ENCODE results near the gene TSC22D2.
A peak's percentile ranks its signal among the peaks of the same experiment; 100 is the strongest.

TSC22D2 gene

DNA sequence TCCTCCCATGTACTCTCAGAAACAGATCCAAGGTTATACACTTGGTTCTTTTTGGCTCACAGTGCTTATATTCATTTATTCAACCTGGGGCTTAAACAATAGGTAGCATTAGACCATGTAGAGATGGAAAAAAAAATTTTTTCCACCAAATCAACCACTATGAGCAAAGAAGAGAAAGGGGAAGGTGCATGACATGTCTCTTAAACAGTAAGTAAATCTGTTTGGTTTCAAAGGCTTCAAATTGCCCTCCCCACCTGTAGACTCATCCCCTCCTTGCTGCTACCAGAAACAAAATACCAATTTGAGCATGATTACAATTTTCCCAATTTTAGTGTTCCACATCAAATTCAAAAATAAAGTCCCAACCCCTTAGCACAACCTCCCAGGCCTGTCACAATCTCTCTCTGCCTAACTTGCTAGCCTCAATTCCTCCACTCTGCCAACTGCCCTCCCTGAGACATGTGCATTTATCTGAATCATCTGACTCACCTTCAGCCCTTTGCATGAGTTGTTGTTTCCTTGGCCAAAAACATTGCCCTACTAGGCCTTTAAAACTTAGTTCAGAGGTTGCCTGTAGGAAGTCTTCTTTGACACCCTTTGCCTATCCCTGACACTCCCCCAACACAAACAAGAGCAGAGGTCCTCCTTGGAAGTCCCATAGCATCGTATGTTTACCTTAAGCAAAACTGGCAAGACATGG, 30.3 kb upstream of the TSC22D2 start:
- POLR2A ChIA-PET, result no interaction called here
- CTCF ChIA-PET, result no interaction called here
- no peak for TF ChIP-seq TARDBP (IDR thresholded peaks at IDR 0.05)
- TF ChIP-seq SUZ12 (IDR thresholded peaks at IDR 0.05), result no peak
- no peak for TF ChIP-seq CTBP1 (IDR thresholded peaks at IDR 0.05; ENCODE audit: borderline replicate concordance)
- no peak for TF ChIP-seq L3MBTL2 (conservative IDR thresholded peaks at IDR 0.05)
- no peak for TF ChIP-seq LEF1 (IDR thresholded peaks at IDR 0.05; ENCODE audit: borderline replicate concordance)
- TF ChIP-seq BHLHE40 (IDR thresholded peaks at IDR 0.05; ENCODE audit: borderline replicate concordance), result no peak
- TF ChIP-seq FOXM1 (IDR thresholded peaks at IDR 0.05; ENCODE audit: borderline replicate concordance), result no peak
- DNase-seq (ENCODE audit: extremely low spot score), result no peak

DNA sequence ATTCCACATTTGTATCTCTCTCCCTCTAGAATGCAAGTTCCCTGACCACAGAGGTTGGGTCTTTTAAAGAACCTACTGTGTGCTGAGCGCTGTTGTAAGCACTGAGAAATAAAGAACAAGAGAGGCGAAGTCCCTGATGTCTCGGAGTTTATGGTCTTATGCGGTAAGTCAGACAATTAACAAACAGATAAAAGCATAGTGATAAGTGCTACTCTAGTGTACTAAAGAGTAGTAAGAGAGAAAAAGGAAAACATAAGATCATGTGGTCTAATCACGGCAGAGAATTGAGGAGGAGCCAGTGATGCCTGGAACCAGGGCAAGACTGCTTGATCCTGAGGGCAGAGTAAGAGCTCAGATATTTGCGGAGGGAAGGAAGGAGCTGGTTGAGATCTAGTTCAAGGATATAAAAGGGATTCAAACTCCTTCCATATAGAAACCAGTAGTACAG, 29.8 kb upstream of the TSC22D2 start:
- ChIA-PET POLR2A (no interaction called here), CTCF (no interaction called here)
- TF ChIP-seq BHLHE40 (IDR thresholded peaks at IDR 0.05; ENCODE audit: borderline replicate concordance) (no peak), HDGF (IDR thresholded peaks at IDR 0.05; ENCODE audit: borderline replicate concordance) (no peak), SUZ12 (IDR thresholded peaks at IDR 0.05) (no peak), FOXK2 (IDR thresholded peaks at IDR 0.05) (no peak), ELF4 (IDR thresholded peaks at IDR 0.05) (no peak), ARNT (IDR thresholded peaks at IDR 0.05) (no peak), LEF1 (IDR thresholded peaks at IDR 0.05; ENCODE audit: borderline replicate concordance) (no peak), FOXA1 (IDR thresholded peaks at IDR 0.05) (no peak), FOXM1 (IDR thresholded peaks at IDR 0.05; ENCODE audit: borderline replicate concordance) (no peak), NFRKB (IDR thresholded peaks at IDR 0.05) (no peak), CTBP1 (IDR thresholded peaks at IDR 0.05; ENCODE audit: borderline replicate concordance) (no peak), SP1 (IDR thresholded peaks at IDR 0.05) (no peak), TARDBP (IDR thresholded peaks at IDR 0.05) (no peak), L3MBTL2 (conservative IDR thresholded peaks at IDR 0.05) (no peak), ZNF384 (IDR thresholded peaks at IDR 0.05) (no peak)
- TF ChIP-seq, protein P1, sequence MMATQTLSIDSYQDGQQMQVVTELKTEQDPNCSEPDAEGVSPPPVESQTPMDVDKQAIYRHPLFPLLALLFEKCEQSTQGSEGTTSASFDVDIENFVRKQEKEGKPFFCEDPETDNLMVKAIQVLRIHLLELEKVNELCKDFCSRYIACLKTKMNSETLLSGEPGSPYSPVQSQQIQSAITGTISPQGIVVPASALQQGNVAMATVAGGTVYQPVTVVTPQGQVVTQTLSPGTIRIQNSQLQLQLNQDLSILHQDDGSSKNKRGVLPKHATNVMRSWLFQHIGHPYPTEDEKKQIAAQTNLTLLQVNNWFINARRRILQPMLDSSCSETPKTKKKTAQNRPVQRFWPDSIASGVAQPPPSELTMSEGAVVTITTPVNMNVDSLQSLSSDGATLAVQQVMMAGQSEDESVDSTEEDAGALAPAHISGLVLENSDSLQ (IDR thresholded peaks at IDR 0.05), result no peak
- DNase-seq (ENCODE audit: extremely low spot score), result no peak

DNA sequence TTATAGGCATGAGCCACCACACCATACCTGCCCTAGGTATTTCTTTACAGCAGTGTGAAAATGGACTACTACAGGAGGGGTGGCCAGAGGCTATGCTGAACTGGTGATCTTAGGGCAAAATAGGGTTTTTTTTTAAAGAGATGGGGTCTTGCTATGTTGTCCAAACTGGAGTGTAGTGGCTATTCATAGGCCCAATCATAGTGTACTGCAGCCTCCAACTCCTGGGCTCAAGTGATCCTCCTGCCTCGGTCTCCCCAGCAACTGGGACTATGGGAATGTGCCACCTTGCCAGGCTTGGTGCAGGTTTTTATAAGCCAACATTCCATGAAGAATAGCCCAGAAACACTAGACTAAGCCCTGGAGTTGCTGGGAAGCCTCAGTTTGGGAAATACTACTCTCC, 28.6 kb upstream of the TSC22D2 start:
- DNase-seq (ENCODE audit: extremely low spot score), result no peak
- ChIA-PET POLR2A (no interaction called here), CTCF (no interaction called here)
- TF ChIP-seq ARNT (IDR thresholded peaks at IDR 0.05) (no peak), ZNF384 (IDR thresholded peaks at IDR 0.05) (no peak), CTBP1 (IDR thresholded peaks at IDR 0.05; ENCODE audit: borderline replicate concordance) (no peak)

DNA sequence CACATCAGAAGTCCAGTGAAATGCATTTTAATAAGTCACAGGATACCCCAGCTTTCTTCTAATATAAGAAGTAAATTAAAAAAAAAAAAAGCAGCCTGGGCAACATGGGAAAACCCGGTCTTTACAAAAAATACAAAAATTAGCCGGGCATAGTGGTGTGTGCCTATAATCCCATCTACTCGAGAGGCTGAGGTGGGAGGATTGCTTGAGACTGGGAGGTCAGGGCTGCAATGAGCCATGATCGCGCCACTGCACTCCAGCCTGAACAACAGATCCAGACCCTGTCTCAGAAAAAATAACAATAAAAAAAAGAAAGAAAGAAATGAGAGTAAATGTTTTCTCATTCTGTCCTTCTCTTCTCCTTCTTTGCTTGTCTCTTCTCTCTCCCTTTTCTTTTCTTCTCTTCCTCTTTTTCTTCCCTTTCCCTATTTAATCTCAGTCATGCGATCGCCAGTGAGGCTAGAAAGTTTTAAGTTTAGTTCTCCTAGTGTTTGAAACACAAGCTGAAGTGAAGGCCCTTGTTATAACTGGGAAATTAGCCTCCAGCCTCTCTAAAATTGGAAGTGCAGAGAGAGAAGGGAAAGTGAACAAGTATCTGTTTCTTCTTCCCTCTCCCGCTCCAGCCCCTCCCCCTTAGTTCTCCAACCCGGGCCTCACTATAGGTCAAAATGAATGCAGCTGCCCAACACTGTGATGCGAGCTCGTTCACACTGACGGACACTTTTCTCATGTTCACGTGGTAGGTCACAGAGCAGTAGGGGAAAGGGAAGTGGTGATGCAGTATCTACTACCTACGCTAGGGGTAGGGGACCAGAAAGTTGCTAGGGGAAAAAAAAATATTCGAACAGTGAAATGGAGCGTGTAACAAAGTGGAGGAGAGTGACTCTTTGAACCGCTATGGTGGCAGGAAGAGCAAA, 23.5 kb upstream of the TSC22D2 start:
- no peak for TF ChIP-seq ELF4 (IDR thresholded peaks at IDR 0.05)
- TF ChIP-seq FOXA1 (IDR thresholded peaks at IDR 0.05), result no peak
- no peak for TF ChIP-seq NFRKB (IDR thresholded peaks at IDR 0.05)
- no peak for TF ChIP-seq SUZ12 (IDR thresholded peaks at IDR 0.05)
- peak; percentile 65 for TF ChIP-seq L3MBTL2 (conservative IDR thresholded peaks at IDR 0.05)
- no peak for TF ChIP-seq FOXK2 (IDR thresholded peaks at IDR 0.05)
- TF ChIP-seq SP1 (IDR thresholded peaks at IDR 0.05), result no peak
- no peak for TF ChIP-seq TARDBP (IDR thresholded peaks at IDR 0.05)
- TF ChIP-seq, protein P1 (IDR thresholded peaks at IDR 0.05), result peak; percentile 82
- peak; percentile 89 for TF ChIP-seq ZNF384 (IDR thresholded peaks at IDR 0.05)
- TF ChIP-seq FOXM1 (IDR thresholded peaks at IDR 0.05; ENCODE audit: borderline replicate concordance), result no peak
- ChIA-PET CTCF (interaction anchor here (0.5 to 1.1 kb wide), 10 partner anchors 12 to 385 kb away, joined by 3 to 4 read pairs (median 3); no protein-coding TSS in a partner anchor), POLR2A (interaction anchor here (1.0 kb wide), 3 partner anchors 11 to 24 kb away, joined by 3 to 4 read pairs (median 4); partner anchors contain the start of gene TSC22D2)
- peak; percentile 81 for DNase-seq (ENCODE audit: extremely low spot score)

DNA sequence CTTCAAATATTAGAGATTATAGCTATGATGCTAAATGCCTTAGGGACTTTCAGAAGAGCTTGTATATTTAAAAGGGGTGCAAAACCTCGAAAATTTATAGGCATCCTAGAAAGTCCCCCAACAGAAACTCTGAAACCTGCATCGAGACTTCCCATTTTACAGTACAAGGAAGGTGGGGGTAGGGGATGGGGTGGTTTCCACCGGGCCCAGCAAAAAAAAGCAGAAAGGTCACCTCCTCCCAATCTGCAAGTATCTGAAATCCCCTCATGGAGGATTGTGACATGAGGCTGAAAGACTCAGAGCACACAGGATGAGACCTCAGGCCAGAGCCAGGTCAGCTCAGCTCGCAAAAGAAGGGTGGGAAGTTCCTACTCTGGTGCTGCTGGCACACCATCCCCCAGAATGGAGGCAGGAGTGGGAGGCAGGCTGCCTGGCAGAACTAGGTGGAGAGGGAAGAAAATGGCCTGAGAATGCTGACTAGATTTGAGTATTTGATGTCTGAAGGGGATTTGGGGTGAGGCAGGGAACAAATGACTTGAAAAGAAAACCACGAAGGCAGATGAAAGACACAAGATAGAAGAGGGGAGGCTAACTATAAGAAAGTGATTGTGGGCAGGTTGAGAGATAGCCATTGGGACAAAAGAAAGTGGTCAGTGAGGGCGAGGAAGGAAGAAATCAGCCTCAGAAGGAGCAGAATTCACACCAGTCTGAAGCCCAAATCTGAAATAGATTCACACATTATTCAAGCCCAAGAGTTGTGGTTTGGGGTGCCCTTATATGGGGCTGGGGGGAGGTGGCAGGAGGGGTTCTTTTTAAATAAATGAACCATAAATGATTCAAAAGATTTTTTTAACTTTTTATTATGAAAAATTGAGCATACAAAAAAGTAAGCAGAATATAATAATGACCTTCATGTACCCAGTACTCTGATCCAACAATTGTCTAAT, 22.5 kb upstream of the TSC22D2 start:
- POLR2A ChIA-PET, result interaction anchor here (1.0 kb wide), 3 partner anchors 10 to 23 kb away, joined by 3 to 4 read pairs (median 4); partner anchors contain the start of gene TSC22D2
- no peak for TF ChIP-seq ZNF384 (IDR thresholded peaks at IDR 0.05)
- no peak for TF ChIP-seq SUZ12 (IDR thresholded peaks at IDR 0.05)
- TF ChIP-seq FOXK2 (IDR thresholded peaks at IDR 0.05), result no peak
- TF ChIP-seq ELF4 (IDR thresholded peaks at IDR 0.05), result no peak
- TF ChIP-seq BHLHE40 (IDR thresholded peaks at IDR 0.05; ENCODE audit: borderline replicate concordance), result no peak
- no peak for TF ChIP-seq TARDBP (IDR thresholded peaks at IDR 0.05)
- no peak for TF ChIP-seq NFRKB (IDR thresholded peaks at IDR 0.05)
- TF ChIP-seq SP1 (IDR thresholded peaks at IDR 0.05), result no peak
- no peak for TF ChIP-seq CTBP1 (IDR thresholded peaks at IDR 0.05; ENCODE audit: borderline replicate concordance)
- no peak for TF ChIP-seq LEF1 (IDR thresholded peaks at IDR 0.05; ENCODE audit: borderline replicate concordance)
- no peak for TF ChIP-seq FOXM1 (IDR thresholded peaks at IDR 0.05; ENCODE audit: borderline replicate concordance)
- TF ChIP-seq L3MBTL2 (conservative IDR thresholded peaks at IDR 0.05), result no peak
- TF ChIP-seq, protein P1 (IDR thresholded peaks at IDR 0.05), result no peak
- no peak for TF ChIP-seq FOXA1 (IDR thresholded peaks at IDR 0.05)
- TF ChIP-seq ARNT (IDR thresholded peaks at IDR 0.05), result no peak
- no peak for TF ChIP-seq HDGF (IDR thresholded peaks at IDR 0.05; ENCODE audit: borderline replicate concordance)
- CTCF ChIA-PET, result interaction anchor here (0.7 to 1.1 kb wide), 4 partner anchors 18 to 69 kb away, joined by 3 to 4 read pairs (median 4); no protein-coding TSS in a partner anchor
- DNase-seq (ENCODE audit: extremely low spot score), result no peak
